Thymus (tissue), 11 donors: ENCODE measurements around the gene CACNA2D3. TPM values are rescaled to one million over a fixed set of nuclear protein-coding genes. Genes with fewer than 3 reads are reported as not detected.

Source experiments
- DNase-seq, 9 donors: peaks; one replicate each; pipeline ENCODE4 v3.0.0-alpha.2; 2013; ENCODE audit warnings: low spot score in 9 of 9, low read depth in 6 of 9, missing footprints in 1 of 9
- H3K27ac ChIP-seq, 2 donors: one replicate each; pipeline ENCODE4 v1.5.1; 2013; ENCODE audit warnings: control low read depth in 1 of 2, low read depth in 1 of 2, low read length in 1 of 2, mild to moderate bottlenecking in 1 of 2, moderate library complexity in 1 of 2
- H3K27me3 ChIP-seq, 2 donors: one replicate each; pipeline ENCODE4 v1.5.1; 2013; ENCODE audit warnings: low read length in 1 of 2; ENCODE audit not compliant: control insufficient read depth in 2 of 2, insufficient read depth in 1 of 2
- H3K36me3 ChIP-seq, 2 donors: one replicate each; pipeline ENCODE4 v1.5.1; 2013; ENCODE audit warnings: low read length in 1 of 2, mild to moderate bottlenecking in 1 of 2, moderate library complexity in 1 of 2; ENCODE audit not compliant: control insufficient read depth in 2 of 2, insufficient read depth in 2 of 2
- H3K4me1 ChIP-seq, 2 donors: one replicate each; pipeline ENCODE4 v1.5.1; 2013; ENCODE audit warnings: low read length in 2 of 2; ENCODE audit not compliant: control insufficient read depth in 2 of 2, insufficient read depth in 2 of 2
- H3K4me3 ChIP-seq, 2 donors: one replicate each; pipeline ENCODE4 v1.5.1; 2013; ENCODE audit warnings: low read length in 2 of 2, control low read depth in 1 of 2, mild to moderate bottlenecking in 1 of 2
- H3K9me3 ChIP-seq, 2 donors: one replicate each; pipeline ENCODE4 v1.5.1; 2013; ENCODE audit warnings: low read length in 1 of 2, mild to moderate bottlenecking in 1 of 2; ENCODE audit not compliant: control insufficient read depth in 2 of 2, insufficient read depth in 1 of 2
- WGBS: extraction: QIAGEN DNeasy Blood & Tissue Kit; methylation state at CpG from one replicate; pipeline ENCODE4 v1.1.7; 2013; 5-methylcytosine and 5-hydroxymethylcytosine counted together
- polyA plus RNA-seq: library from polyadenylated mRNA; stranded (reverse); fragments of 200-250 nt; gene quantifications from one replicate; pipeline ENCODE4 v1.2.3, GENCODE V29; 2013
- total RNA-seq: library from RNA; stranded (reverse); fragments of 120-200 nt; gene quantifications from one replicate; pipeline ENCODE4 v1.2.4, GENCODE V29; 2013
- donor health status: healthy.

Gene CACNA2D3
- total and polyA plus RNA-seq, 2 donors = 1.8 to 2.1 TPM

DNA sequence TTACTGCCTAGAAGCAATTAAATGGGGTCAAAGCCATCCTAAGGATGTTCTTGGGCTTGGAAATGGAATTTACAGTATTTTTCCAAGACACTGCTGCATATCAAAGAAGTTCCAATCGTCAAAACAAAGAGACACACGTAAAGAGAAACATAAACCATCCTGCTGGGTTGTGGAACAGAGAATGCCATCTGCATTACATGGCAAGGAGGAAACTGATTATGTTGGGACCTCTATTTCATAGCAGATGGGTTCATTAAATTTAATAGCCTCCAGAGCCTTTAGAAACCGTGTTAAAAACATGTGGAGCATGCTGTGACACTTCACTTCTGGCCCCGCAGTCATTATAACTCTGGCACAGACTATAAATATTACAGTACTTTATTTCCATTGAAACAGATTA lies 650.9 kb downstream of the CACNA2D3 start:
- 75% methylated on average over 4 of the region's 4 CpGs for WGBS
- DNase-seq = no peak

DNA sequence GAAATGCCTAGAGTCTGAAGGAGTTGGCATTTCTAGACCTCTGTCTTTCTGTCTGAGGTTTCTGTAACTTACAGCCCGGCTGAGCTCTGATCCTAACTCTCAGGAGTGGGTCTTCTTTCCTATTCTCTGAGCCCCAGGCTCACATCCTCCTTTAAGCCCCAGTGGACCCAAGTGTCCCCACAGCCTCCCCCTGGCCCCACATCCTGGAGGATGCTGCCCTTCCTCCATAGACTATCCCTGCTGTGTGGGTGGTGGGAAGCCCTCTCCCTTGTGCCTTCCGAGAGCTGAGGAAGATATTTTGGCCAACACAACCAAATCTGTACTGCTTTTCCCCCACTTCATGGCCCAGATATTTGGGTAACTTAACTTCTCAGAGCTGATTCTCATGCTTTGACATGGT lies 654.2 kb downstream of the CACNA2D3 start:
- H3K4me1 ChIP-seq = no peaks in the 10 kb centered on the region
- DNase-seq = no peak
- no peaks in the 10 kb centered on the region for H3K36me3 ChIP-seq
- 89% methylated on average over 2 of the region's 2 CpGs for WGBS
- H3K27ac ChIP-seq = no peak overlapping the region
- H3K27me3 ChIP-seq = no peaks in the 10 kb centered on the region
- H3K4me3 ChIP-seq = no peak overlapping the region
- H3K9me3 ChIP-seq = no peaks in the 10 kb centered on the region

More for the DNA sequence above, 650.9 kb downstream of the CACNA2D3 start:
- Histone ChIP-seq H3K9me3 (no peaks in the 10 kb centered on the region), H3K27me3 (no peaks in the 10 kb centered on the region), H3K4me3 (no peak overlapping the region), H3K27ac (no peak overlapping the region), H3K4me1 (no peaks in the 10 kb centered on the region), H3K36me3 (no peaks in the 10 kb centered on the region)

DNA sequence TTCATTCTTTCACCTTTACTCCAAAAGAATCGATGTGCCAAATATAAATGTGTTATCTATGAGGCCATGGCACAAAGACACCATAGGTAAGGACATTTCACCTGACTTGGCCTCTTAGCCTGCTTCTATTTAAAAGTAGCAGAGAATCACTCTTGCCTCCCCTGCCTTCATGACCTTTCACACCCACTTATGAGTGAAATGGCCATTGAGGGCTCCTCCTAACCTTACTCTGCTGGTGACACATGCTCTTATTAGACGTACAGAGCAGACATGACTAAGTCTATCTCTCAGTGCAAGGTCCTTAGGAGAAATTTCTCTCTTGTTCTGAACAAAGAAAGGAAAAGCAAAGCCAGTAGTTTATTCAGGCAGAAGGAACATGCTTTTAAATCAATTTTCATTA lies 654.8 kb downstream of the CACNA2D3 start:
- Histone ChIP-seq H3K36me3 (no peaks in the 10 kb centered on the region), H3K9me3 (no peaks in the 10 kb centered on the region), H3K27me3 (no peaks in the 10 kb centered on the region), H3K4me3 (no peak overlapping the region), H3K4me1 (no peaks in the 10 kb centered on the region), H3K27ac (no peak overlapping the region)
- 79% methylated on average over 2 of the region's 2 CpGs for WGBS
- DNase-seq = no peak

DNA sequence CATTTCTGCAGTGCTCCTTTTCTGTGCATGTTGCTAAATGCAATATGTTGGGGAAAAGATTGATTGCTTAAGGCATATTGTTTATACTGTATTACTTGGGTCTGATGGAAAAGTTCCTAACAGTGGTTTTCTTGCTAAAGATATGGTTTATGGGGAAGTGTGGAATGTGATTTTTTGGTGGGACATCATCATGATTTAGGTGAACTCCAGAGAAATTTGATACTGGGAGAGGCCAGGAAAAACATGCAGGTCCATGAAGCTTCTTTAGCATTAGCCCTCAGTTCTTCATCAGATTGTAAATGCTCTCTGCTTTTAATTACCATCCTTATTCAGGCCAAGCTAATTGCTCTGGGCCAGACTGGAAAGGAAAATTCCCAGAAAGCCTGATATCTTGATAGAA lies 658.0 kb downstream of the CACNA2D3 start:
- H3K36me3 ChIP-seq = no peaks in the 10 kb centered on the region
- no peak overlapping the region for H3K4me3 ChIP-seq
- no peaks in the 10 kb centered on the region for H3K9me3 ChIP-seq
- no peaks in the 10 kb centered on the region for H3K27me3 ChIP-seq
- no peaks in the 10 kb centered on the region for H3K4me1 ChIP-seq
- no peak overlapping the region for H3K27ac ChIP-seq
- no peak for DNase-seq

DNA sequence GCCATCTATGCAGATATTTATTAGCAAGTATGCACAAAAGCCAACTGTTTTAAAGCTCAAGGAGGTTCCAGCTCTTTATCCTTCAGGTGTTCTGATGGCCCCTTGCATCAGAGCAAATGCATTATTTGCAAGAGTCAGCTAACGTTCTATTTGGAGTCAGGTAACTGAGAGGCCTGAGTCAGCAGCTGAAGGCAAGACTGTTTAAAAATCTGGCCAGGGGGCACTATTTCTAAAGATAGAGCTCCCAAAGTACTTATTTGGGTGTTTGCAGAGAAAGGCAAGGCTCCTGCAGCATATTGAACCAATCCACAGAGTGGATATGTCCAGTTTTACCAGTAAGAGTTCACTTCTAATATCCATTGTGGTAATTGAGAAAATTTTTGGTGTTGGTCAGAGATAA lies 659.4 kb downstream of the CACNA2D3 start:
- no peak overlapping the region for H3K27ac ChIP-seq
- H3K36me3 ChIP-seq = no peaks in the 10 kb centered on the region
- DNase-seq = no peak
- no peak overlapping the region for H3K4me3 ChIP-seq
- H3K27me3 ChIP-seq = no peaks in the 10 kb centered on the region
- 67% methylated on average over 1 of the region's 1 CpG for WGBS
- no peaks in the 10 kb centered on the region for H3K4me1 ChIP-seq
- no peaks in the 10 kb centered on the region for H3K9me3 ChIP-seq

DNA sequence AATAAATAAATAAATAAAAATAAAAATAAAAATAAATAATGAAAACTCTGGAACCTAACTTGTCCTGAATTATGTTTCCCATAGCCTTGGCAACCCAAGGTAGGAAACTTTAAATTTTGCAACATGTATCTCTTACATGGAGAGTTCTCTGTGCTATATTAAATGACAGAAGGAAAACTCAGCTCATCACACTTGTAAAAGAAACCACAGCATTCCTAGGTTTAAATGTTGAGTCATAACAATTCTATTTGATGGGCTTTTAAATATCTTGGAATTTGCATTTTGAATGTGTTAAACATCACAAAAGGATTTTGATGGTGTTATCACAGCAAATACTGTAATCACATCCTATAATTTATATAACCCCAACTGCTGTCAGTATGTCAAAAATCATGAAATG lies 661.3 kb downstream of the CACNA2D3 start:
- no peaks in the 10 kb centered on the region for H3K27me3 ChIP-seq
- H3K4me1 ChIP-seq = no peaks in the 10 kb centered on the region
- H3K27ac ChIP-seq = no peak overlapping the region
- no peaks in the 10 kb centered on the region for H3K9me3 ChIP-seq
- no peaks in the 10 kb centered on the region for H3K36me3 ChIP-seq
- no peak for DNase-seq
- H3K4me3 ChIP-seq = no peak overlapping the region

DNA sequence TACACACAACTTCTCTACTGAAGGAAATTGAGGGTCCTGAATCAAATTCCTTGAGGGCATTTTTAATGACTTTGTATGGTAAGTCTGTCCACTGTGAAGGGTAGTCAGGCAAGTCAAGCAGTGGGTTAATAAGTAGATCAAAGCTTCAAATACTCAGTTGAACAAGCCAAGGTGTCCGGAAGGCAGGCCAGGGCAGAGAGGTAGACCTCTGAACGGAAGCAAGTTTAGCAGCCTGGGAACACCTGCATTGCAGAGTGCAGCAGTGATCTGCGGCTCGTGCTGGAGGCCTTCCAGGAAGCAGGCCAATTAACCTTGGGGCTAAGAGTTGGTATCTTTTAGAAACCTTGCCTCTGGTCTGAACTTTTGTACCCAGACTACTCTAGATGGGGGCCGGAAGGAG lies 661.7 kb downstream of the CACNA2D3 start:
- 92% methylated on average over 5 of the region's 5 CpGs for WGBS
- no peaks in the 10 kb centered on the region for H3K36me3 ChIP-seq

DNA sequence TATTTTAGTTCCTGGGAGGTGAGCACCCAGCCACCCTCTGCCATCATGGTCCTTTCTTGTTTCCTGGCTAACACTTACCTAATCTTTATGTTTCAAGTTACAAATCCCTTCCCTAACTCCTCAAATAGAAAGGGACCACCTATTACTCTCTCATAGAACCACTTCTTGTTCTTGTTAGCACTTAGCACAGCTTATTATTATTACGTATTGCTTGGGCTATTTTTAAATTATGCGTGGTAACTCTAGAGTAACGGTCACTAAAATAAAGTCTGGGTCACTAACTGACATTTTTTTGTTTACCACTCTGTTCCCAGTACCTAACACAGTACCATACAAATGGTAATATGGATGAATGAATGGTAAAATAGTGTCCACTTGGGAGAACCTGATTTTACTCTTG lies 663.6 kb downstream of the CACNA2D3 start:
- 93% methylated on average over 3 of the region's 3 CpGs for WGBS
- H3K27ac ChIP-seq = no peak overlapping the region
- H3K36me3 ChIP-seq = no peaks in the 10 kb centered on the region
- H3K4me3 ChIP-seq = no peak overlapping the region
- H3K27me3 ChIP-seq = no peaks in the 10 kb centered on the region
- H3K4me1 ChIP-seq = no peaks in the 10 kb centered on the region
- H3K9me3 ChIP-seq = no peaks in the 10 kb centered on the region
- DNase-seq = no peak

More for the DNA sequence above, 661.7 kb downstream of the CACNA2D3 start:
- no peak for DNase-seq
- Histone ChIP-seq H3K4me3 (no peak overlapping the region), H3K27ac (no peak overlapping the region), H3K27me3 (no peaks in the 10 kb centered on the region), H3K4me1 (no peaks in the 10 kb centered on the region), H3K9me3 (no peaks in the 10 kb centered on the region)

DNA sequence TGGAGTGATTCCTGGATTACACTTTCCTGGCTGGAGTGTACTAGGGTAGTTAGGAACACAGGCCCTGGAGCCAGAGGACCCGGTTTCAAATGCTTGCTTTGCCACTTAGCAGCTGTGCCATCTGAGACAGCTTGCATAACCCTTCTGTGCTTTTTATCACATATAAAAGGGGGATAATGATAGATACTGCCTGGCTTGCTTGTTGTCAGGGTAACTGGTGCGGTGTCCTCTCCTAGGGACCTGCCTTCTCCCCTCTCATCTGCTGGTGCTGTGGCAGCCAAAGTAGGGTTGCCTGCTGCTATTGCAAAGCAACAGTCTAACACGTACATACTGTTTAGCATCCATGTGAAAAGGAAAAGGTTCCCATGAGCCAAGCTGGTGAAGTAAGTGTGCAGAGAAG lies 667.7 kb downstream of the CACNA2D3 start:
- Histone ChIP-seq H3K4me1 (no peaks in the 10 kb centered on the region), H3K27ac (no peak overlapping the region), H3K4me3 (no peak overlapping the region), H3K9me3 (no peaks in the 10 kb centered on the region), H3K36me3 (no peaks in the 10 kb centered on the region), H3K27me3 (no peaks in the 10 kb centered on the region)
- 90% methylated on average over 3 of the region's 3 CpGs for WGBS
- no peak for DNase-seq

DNA sequence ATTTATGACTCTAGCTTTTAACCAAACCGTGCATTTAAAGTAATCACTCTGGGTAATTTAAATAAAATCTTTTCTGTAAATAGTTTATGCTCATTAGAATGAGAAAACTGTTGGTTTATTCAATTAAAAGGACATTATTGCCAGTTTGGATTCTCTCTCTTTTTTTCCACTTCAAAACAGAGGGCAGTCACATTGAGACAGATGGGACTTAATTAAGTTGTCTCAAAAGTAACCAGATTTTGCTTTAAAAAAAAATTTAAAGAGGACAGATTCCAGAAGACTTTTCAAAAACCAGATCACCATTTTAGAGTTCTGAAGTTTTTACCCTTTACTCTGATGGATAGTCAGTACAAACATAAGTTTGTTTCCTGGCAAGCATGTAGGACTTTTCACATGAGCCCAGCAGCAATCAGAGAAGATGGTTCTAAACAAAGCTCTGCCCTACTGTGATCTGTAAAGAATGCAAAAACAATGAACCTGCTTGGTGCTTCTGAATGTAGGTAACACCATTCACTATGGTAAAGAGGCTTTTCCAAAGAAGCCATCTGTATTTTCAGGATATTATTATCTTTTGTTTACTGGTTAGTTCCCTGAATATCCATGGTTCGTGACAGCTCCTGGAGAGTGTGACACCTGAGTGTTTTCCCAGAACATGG lies 669.3 kb downstream of the CACNA2D3 start:
- no peaks in the 10 kb centered on the region for H3K36me3 ChIP-seq
- no peaks in the 10 kb centered on the region for H3K27me3 ChIP-seq
- WGBS = 68% methylated on average over 2 of the region's 2 CpGs
- no peaks in the 10 kb centered on the region for H3K4me1 ChIP-seq
- no peak for DNase-seq
- H3K9me3 ChIP-seq = no peaks in the 10 kb centered on the region
- no peak overlapping the region for H3K4me3 ChIP-seq
- H3K27ac ChIP-seq = no peak overlapping the region
